ENCODE measurements around the gene KCNK1.

The KCNK1 gene

GRCh38 chr1:233707880-233708815 lies 94.2 kb downstream of the KCNK1 start:
- no peak for DNase-seq

GRCh38 chr1:233710031-233710430 lies 96.1 kb downstream of the KCNK1 start:
- no peak for DNase-seq

GRCh38 chr1:233710507-233710906 lies 96.6 kb downstream of the KCNK1 start:
- DNase-seq: no peak

GRCh38 chr1:233714631-233715217 lies 100.8 kb downstream of the KCNK1 start:
- DNase-seq: no peak

- DNase-seq: no peak
Observed at GRCh38 chr1:233718057-233718456, 104.2 kb downstream of the KCNK1 start.

- DNase-seq: no peak
Observed at GRCh38 chr1:233719655-233720341, 105.9 kb downstream of the KCNK1 start.

GRCh38 chr1:233721004-233721595 lies 107.2 kb downstream of the KCNK1 start:
- DNase-seq: no peak

Measured in stimulated activated CD4-positive, alpha-beta T cell treated with anti-CD3 and anti-CD28 coated beads, Interleukin-4, amount 100 ng/mL, for 4 hours (primary cell).